HEK293 (cell line): ENCODE results near the gene ROBO1.

ENCODE experiments used
- CTCF ChIA-PET: fragments of 350-600 bp; formaldehyde crosslinking; extraction: SDS; loops from one replicate; lab custom pipeline; 2021; ENCODE audit warnings: antibody characterized with exemption; lab: Yijun Ruan, JAX
- POLR2A ChIA-PET: fragments of 300-600 bp; formaldehyde crosslinking; extraction: SDS; loops from one replicate; lab custom pipeline; 2020; ENCODE audit warnings: antibody characterized with exemption, inconsistent platforms; lab: Yijun Ruan, JAX
- H3K27ac ChIP-seq: fragments of 200-500 bp; sonication (Bioruptor generic); 2 replicates; pipeline ENCODE4 v1.5.1; 2014; ENCODE audit warnings: low read depth, low read length, control low read depth, inconsistent platforms; ENCODE audit errors: extremely low read depth
- H3K36me3 ChIP-seq, 2 experiments: fragments of 200-500 bp in 1 of 2; sonication (Bioruptor generic) in 1 of 2; 1 replicate in 1 of 2; 2 replicates in 1 of 2; pipeline ENCODE4 v1.5.1; 2014 to 2017; ENCODE audit warnings: inconsistent platforms in 2 of 2, low read length in 2 of 2; ENCODE audit not compliant: control insufficient read depth in 2 of 2, insufficient read depth in 1 of 2
- H3K4me1 ChIP-seq: fragments of 200-500 bp; sonication (Bioruptor generic); 2 replicates; pipeline ENCODE4 v1.5.1; 2014; ENCODE audit warnings: mild to moderate bottlenecking, low read length, inconsistent platforms; ENCODE audit not compliant: control insufficient read depth, insufficient read depth
- H3K4me3 ChIP-seq: 2 replicates; pipeline ENCODE4 v1.5.1; 2011; ENCODE audit warnings: low read depth, mild to moderate bottlenecking, control low read depth, low read length, moderate library complexity
- H3K9me3 ChIP-seq: fragments of 200-500 bp; sonication (Bioruptor generic); 2 replicates; pipeline ENCODE4 v1.5.1; 2014; ENCODE audit warnings: low read depth, low read length, inconsistent platforms; ENCODE audit not compliant: control insufficient read depth, insufficient read depth
- GLIS2 ChIP-seq: fragments of 450-650 bp; formaldehyde crosslinking; IDR thresholded peaks from 2 replicates; pipeline ENCODE4 v1.5.1; 2016; ENCODE audit warnings: missing biosample characterization, missing genetic modification characterization
- MZF1 ChIP-seq: fragments of 450-650 bp; formaldehyde crosslinking; IDR thresholded peaks from 2 replicates; pipeline ENCODE4 v1.5.1; 2017; ENCODE audit warnings: missing biosample characterization, missing genetic modification characterization, borderline replicate concordance
- REPIN1 ChIP-seq: fragments of 450-650 bp; formaldehyde crosslinking; IDR thresholded peaks from 2 replicates; pipeline ENCODE4 v1.5.1; 2017; ENCODE audit warnings: missing biosample characterization, missing genetic modification characterization, low read depth
- SCRT1 ChIP-seq: fragments of 450-650 bp; formaldehyde crosslinking; IDR thresholded peaks from 2 replicates; pipeline ENCODE4 v1.5.1; 2016; ENCODE audit warnings: missing biosample characterization, missing genetic modification characterization, borderline replicate concordance
- ZBTB21 ChIP-seq: fragments of 450-650 bp; formaldehyde crosslinking; IDR thresholded peaks from 2 replicates; pipeline ENCODE4 v1.5.1; 2017; ENCODE audit warnings: missing biosample characterization, missing genetic modification characterization
- ZNF292 ChIP-seq: fragments of 450-650 bp; formaldehyde crosslinking; IDR thresholded peaks from 2 replicates; pipeline ENCODE4 v1.5.1; 2016; ENCODE audit warnings: low read depth, missing biosample characterization, missing genetic modification characterization, borderline replicate concordance
- ZNF354C ChIP-seq: fragments of 450-650 bp; formaldehyde crosslinking; IDR thresholded peaks from 2 replicates; pipeline ENCODE4 v1.5.1; 2016; ENCODE audit warnings: missing biosample characterization, missing genetic modification characterization, low read depth, borderline replicate concordance
- ZNF561 ChIP-seq: fragments of 450-650 bp; IDR thresholded peaks from 2 replicates; pipeline ENCODE4 v1.5.1; 2018; ENCODE audit warnings: missing biosample characterization, missing genetic modification characterization, borderline replicate concordance
- ZNF626 ChIP-seq: fragments of 450-650 bp; sonication (Bioruptor Pico); formaldehyde crosslinking; IDR thresholded peaks from 2 replicates; pipeline ENCODE4 v1.5.1; 2018; ENCODE audit warnings: missing biosample characterization, missing genetic modification characterization, inconsistent platforms
- ZNF660 ChIP-seq: fragments of 450-650 bp; IDR thresholded peaks from 2 replicates; pipeline ENCODE4 v1.5.1; 2018; ENCODE audit warnings: missing biosample characterization, mild to moderate bottlenecking, missing genetic modification characterization
- ZNF747 ChIP-seq: fragments of 450-650 bp; formaldehyde crosslinking; IDR thresholded peaks from 2 replicates; pipeline ENCODE4 v1.5.1; 2016; ENCODE audit warnings: missing biosample characterization, missing genetic modification characterization
- ZNF792 ChIP-seq: fragments of 450-650 bp; formaldehyde crosslinking; IDR thresholded peaks from 2 replicates; pipeline ENCODE4 v1.5.1; 2016; ENCODE audit warnings: missing biosample characterization, missing genetic modification characterization
- ZSCAN30 ChIP-seq: fragments of 450-650 bp; IDR thresholded peaks from 2 replicates; pipeline ENCODE4 v1.5.1; 2018; ENCODE audit warnings: missing biosample characterization, mild to moderate bottlenecking, missing genetic modification characterization, moderate library complexity
- ZXDB ChIP-seq: fragments of 450-650 bp; formaldehyde crosslinking; IDR thresholded peaks from 2 replicates; pipeline ENCODE4 v1.5.1; 2016; ENCODE audit warnings: missing biosample characterization, missing genetic modification characterization
- TF ChIP-seq, protein P1 (sequence below): IDR thresholded peaks from 2 replicates; pipeline ENCODE4 v1.6.1; 2011; ENCODE audit warnings: mild to moderate bottlenecking, low read depth, low read length, borderline replicate concordance
- TF ChIP-seq, protein P2 (sequence below): fragments of 450-650 bp; formaldehyde crosslinking; IDR thresholded peaks from 2 replicates; pipeline ENCODE4 v1.5.1; 2016; ENCODE audit warnings: missing biosample characterization, missing genetic modification characterization
- TF ChIP-seq, protein P3 (sequence below): fragments of 450-650 bp; formaldehyde crosslinking; IDR thresholded peaks from 2 replicates; pipeline ENCODE4 v1.5.1; 2016; ENCODE audit warnings: missing biosample characterization, missing genetic modification characterization
- TF ChIP-seq, protein P4 (sequence below): sonication (generic); formaldehyde crosslinking; IDR thresholded peaks from 2 replicates; pipeline ENCODE4 v1.8.1; 2022; ENCODE audit warnings: mild to moderate bottlenecking, moderate library complexity, missing genetic modification reagents
- TF ChIP-seq, protein P5 (sequence below): fragments of 450-650 bp; formaldehyde crosslinking; optimal IDR thresholded peaks from 2 replicates; pipeline ENCODE3; 2016; ENCODE audit warnings: missing biosample characterization, mild to moderate bottlenecking, missing genetic modification characterization

ROBO1 gene

DNA sequence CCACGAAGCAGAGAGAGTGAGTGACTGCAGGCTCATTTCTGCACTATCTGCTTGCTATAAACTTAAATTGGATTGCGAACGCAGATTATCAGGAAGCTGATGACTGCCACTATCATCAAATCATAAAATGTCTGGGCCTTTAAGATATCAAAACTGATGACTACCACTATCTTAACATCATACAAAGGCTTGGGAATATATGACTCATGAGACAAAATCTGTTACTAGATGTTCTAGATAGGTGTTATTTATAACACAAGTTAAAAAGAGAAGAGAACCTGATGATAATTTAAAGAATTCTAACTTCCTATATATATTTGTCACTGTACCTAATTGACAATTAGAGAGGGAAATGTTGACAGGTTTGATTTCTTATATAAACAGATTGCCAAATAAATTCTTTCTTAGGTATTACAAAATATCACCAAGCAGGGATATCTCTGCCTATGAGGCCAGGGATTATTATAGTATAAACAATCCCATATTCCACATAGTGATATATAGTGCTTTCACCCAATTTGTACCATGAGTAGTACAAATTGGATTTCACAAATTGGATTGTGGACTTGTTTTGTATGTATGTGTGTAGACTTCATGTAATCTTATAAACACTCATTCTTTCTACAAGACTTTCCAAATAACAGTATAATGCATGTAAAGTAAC, 1157.2 kb downstream of the ROBO1 start (continued):
- TF ChIP-seq, protein P1, sequence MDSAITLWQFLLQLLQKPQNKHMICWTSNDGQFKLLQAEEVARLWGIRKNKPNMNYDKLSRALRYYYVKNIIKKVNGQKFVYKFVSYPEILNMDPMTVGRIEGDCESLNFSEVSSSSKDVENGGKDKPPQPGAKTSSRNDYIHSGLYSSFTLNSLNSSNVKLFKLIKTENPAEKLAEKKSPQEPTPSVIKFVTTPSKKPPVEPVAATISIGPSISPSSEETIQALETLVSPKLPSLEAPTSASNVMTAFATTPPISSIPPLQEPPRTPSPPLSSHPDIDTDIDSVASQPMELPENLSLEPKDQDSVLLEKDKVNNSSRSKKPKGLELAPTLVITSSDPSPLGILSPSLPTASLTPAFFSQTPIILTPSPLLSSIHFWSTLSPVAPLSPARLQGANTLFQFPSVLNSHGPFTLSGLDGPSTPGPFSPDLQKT: no peak

DNA sequence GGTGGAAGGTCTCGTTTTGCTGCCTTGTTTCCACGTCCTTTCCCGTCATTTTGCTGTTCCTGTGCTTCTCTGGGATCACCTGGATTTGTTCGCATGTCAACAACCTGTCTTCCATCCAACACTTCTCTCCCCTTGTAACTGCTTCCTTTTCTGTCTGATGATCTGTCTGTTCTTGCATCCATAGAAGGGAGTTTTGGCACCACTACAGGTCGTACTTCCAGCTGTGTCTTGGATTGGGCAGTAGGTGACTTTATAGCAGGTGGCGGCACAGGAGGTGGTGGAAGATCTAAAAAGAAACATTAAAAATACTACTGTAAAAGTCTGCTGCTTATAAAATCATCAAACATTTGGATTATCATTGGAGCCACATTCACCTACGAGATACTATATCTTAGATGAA, 1161.0 kb downstream of the ROBO1 start:
- H3K36me3 ChIP-seq: peaks cover 4 to 34% of the 10 kb centered on the region in 2 experiments; a peak in 2 of 3 replicates
- no peak overlapping the region for H3K4me3 ChIP-seq
- no peak for TF ChIP-seq GLIS2
- no peaks in the 10 kb centered on the region for H3K4me1 ChIP-seq
- no peaks in the 10 kb centered on the region for H3K9me3 ChIP-seq
- POLR2A ChIA-PET: no interaction called here
- CTCF ChIA-PET: no interaction called here
- H3K27ac ChIP-seq: no peak overlapping the region

DNA sequence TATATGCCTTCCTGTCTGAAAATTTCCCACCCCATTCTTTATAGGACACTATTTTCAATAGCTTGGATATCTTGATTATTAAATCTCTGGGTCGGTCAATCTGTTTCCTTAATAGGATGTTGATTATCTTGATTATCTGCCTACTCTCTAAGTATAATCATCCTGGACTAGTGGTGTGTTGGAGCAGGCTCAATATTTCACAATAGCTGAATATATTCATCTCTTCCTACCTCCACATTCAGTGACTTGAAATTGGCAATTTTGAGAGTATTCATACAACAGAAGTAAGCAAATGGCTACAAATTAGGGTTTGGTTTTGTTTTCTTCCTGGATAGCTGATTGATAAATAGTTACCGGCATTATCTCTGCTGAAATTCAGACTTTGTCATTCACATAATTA, 1162.6 kb downstream of the ROBO1 start:
- Histone ChIP-seq H3K4me3 (no peak overlapping the region), H3K36me3 (peaks cover 4 to 30% of the 10 kb centered on the region in 2 experiments; a peak in 2 of 3 replicates), H3K4me1 (no peaks in the 10 kb centered on the region), H3K27ac (no peak overlapping the region), H3K9me3 (no peaks in the 10 kb centered on the region)
- ChIA-PET CTCF (interaction anchor here (0.6 kb wide), 1 partner anchor 98 kb away, joined by 3 read pairs; no protein-coding TSS in a partner anchor), POLR2A (no interaction called here)
- TF ChIP-seq ZNF660 (tag by site-specific recombination): no peak
- no peak for TF ChIP-seq ZNF626
- TF ChIP-seq MZF1 (tag by site-specific recombination): no peak
- no peak for TF ChIP-seq ZNF292 (tag by site-specific recombination)
- no peak for TF ChIP-seq ZBTB21 (tag by site-specific recombination)
- TF ChIP-seq, all 188 proteins: peak for 0

DNA sequence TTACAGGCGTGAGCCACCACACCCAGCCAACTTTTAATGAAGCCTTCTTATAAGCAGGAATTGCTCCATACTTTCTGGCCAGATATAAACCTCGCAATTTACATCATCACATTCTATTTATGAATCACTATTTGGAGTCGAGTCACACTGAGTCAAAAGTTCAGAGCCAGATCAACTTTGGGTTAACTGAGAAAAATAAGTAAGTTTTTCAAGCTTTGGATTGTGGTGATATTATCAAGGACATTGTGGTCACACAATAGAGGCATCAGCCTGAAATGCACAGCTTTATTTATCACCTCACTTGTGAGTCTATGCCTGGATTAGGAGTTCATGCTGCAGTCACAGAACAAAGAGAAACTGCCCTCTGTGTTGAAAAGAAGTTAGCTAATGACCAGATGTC, 1163.5 kb downstream of the ROBO1 start:
- Histone ChIP-seq H3K36me3 (peaks cover 4 to 36% of the 10 kb centered on the region in 2 experiments; a peak in 2 of 3 replicates), H3K9me3 (no peaks in the 10 kb centered on the region), H3K4me3 (no peak overlapping the region), H3K27ac (no peak overlapping the region), H3K4me1 (no peaks in the 10 kb centered on the region)
- ChIA-PET CTCF (no interaction called here), POLR2A (no interaction called here)
- TF ChIP-seq, protein P2, sequence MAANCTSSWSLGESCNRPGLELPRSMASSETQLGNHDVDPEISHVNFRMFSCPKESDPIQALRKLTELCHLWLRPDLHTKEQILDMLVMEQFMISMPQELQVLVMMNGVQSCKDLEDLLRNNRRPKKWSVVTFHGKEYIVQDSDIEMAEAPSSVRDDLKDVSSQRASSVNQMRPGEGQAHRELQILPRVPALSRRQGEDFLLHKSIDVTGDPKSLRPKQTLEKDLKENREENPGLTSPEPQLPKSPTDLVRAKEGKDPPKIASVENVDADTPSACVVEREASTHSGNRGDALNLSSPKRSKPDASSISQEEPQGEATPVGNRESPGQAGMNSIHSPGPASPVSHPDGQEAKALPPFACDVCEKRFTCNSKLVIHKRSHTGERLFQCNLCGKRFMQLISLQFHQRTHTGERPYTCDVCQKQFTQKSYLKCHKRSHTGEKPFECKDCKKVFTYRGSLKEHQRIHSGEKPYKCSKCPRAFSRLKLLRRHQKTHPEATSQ (tag by site-specific recombination): no peak
- TF ChIP-seq, protein P3, sequence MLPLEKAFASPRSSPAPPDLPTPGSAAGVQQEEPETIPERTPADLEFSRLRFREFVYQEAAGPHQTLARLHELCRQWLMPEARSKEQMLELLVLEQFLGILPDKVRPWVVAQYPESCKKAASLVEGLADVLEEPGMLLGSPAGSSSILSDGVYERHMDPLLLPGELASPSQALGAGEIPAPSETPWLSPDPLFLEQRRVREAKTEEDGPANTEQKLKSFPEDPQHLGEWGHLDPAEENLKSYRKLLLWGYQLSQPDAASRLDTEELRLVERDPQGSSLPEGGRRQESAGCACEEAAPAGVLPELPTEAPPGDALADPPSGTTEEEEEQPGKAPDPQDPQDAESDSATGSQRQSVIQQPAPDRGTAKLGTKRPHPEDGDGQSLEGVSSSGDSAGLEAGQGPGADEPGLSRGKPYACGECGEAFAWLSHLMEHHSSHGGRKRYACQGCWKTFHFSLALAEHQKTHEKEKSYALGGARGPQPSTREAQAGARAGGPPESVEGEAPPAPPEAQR (tag by site-specific recombination): no peak
- TF ChIP-seq SCRT1 (no peak), ZNF561 (tag by site-specific recombination) (no peak), ZSCAN30 (tag by site-specific recombination) (no peak), REPIN1 (no peak), ZXDB (tag by site-specific recombination) (no peak), ZNF354C (tag by site-specific recombination) (no peak), ZNF747 (tag by site-specific recombination) (no peak), ZNF792 (tag by site-specific recombination) (no peak)
- TF ChIP-seq, protein P4, sequence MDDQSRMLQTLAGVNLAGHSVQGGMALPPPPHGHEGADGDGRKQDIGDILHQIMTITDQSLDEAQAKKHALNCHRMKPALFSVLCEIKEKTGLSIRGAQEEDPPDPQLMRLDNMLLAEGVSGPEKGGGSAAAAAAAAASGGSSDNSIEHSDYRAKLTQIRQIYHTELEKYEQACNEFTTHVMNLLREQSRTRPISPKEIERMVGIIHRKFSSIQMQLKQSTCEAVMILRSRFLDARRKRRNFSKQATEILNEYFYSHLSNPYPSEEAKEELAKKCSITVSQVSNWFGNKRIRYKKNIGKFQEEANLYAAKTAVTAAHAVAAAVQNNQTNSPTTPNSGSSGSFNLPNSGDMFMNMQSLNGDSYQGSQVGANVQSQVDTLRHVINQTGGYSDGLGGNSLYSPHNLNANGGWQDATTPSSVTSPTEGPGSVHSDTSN (CRISPR knock-in tag): no peak
- TF ChIP-seq, protein P5, sequence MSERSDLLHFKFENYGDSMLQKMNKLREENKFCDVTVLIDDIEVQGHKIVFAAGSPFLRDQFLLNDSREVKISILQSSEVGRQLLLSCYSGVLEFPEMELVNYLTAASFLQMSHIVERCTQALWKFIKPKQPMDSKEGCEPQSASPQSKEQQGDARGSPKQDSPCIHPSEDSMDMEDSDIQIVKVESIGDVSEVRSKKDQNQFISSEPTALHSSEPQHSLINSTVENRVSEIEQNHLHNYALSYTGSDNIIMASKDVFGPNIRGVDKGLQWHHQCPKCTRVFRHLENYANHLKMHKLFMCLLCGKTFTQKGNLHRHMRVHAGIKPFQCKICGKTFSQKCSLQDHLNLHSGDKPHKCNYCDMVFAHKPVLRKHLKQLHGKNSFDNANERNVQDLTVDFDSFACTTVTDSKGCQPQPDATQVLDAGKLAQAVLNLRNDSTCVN (tag by site-specific recombination): no peak
